B cell (primary cell): ENCODE measurements around the gene HAX1.

Source experiments
- EZH2 ChIP-seq: IDR thresholded peaks from 2 replicates; pipeline ENCODE4 v1.6.1; 2012; ENCODE audit warnings: borderline replicate concordance, low read depth, mild to moderate bottlenecking, moderate library complexity, low read length; ENCODE audit not compliant: insufficient read depth, poor library complexity, severe bottlenecking
- TF ChIP-seq, protein P1 (sequence below): fragments of 200-600 bp; IDR thresholded peaks from one replicate; pipeline ENCODE4 v1.8.0; 2022; ENCODE audit warnings: antibody characterized with exemption, mild to moderate bottlenecking

DNA sequence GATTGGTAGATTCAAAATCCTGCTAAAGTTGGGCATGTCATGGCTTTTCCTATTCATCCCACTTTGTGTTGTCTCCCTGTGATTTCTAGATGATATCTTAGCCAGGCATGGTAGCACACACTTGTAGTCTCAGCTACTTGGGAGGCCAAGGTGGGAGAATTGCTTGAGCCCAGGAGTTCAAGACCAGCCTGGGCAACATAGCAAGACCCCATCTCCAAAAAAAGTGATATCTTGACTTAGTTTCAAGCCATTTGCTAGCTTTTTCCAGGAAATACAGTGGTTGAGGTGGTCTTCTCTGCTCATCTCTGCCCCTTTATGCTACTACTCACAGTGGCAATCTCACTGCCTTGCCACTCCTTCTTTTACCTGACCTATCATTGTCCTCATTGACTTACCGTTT is 12.3 kb upstream of the HAX1 start:
- TF ChIP-seq, protein P1, sequence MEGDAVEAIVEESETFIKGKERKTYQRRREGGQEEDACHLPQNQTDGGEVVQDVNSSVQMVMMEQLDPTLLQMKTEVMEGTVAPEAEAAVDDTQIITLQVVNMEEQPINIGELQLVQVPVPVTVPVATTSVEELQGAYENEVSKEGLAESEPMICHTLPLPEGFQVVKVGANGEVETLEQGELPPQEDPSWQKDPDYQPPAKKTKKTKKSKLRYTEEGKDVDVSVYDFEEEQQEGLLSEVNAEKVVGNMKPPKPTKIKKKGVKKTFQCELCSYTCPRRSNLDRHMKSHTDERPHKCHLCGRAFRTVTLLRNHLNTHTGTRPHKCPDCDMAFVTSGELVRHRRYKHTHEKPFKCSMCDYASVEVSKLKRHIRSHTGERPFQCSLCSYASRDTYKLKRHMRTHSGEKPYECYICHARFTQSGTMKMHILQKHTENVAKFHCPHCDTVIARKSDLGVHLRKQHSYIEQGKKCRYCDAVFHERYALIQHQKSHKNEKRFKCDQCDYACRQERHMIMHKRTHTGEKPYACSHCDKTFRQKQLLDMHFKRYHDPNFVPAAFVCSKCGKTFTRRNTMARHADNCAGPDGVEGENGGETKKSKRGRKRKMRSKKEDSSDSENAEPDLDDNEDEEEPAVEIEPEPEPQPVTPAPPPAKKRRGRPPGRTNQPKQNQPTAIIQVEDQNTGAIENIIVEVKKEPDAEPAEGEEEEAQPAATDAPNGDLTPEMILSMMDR: no peak
- TF ChIP-seq EZH2: no peak
